ENCODE results near the gene SLC7A1. TPM values are rescaled to one million over a fixed set of nuclear protein-coding genes. Genes with fewer than 3 reads are reported as not detected.

The SLC7A1 gene
- total and polyA plus RNA-seq, 2 of the 4 experiments (the other 2 are of a cell fraction), result 9.7 to 22.3 TPM

GRCh38 chr13:29480893-29481525 is 114.5 kb downstream of the SLC7A1 start:
- no peak overlapping the region for H4K8ac ChIP-seq (ENCODE audit: low read depth in 2 of 2, low read length in 2 of 2)
- ATAC-seq (ENCODE audit: low read depth), result no peak
- H3K14ac ChIP-seq (replicated peaks; ENCODE audit: low read depth, low read length), result no peak overlapping the region
- 70% methylated on average over 2 of the region's 11 CpGs; no CpG with 5 or more reads in 1 of the 2 experiments for WGBS, 2 experiments (ENCODE audit: extremely low coverage in 2 of 2, insufficient read length in 1 of 2)
- no peak overlapping the region for H3K4me2 ChIP-seq (ENCODE audit: low read depth, low read length)
- no peak overlapping the region for H2AK5ac ChIP-seq (ENCODE audit: low read depth, low read length)
- in situ Hi-C loops (cut with MboI; ENCODE audit: low sequenced_read_pairs), result no loop called here
- H3K9me3 ChIP-seq (ENCODE audit: control insufficient read depth, insufficient read depth, low read length), result no peaks in the 10 kb centered on the region
- no peak overlapping the region for H3K4me3 ChIP-seq (ENCODE audit: insufficient read depth, low read depth, low read length)
- H3K4me1 ChIP-seq (ENCODE audit: control insufficient read depth, insufficient read depth, low read length), result no peaks in the 10 kb centered on the region
- H2BK5ac ChIP-seq (ENCODE audit: low read depth, low read length, poor library complexity, severe bottlenecking), result no peak overlapping the region
- H3K27ac ChIP-seq (ENCODE audit: insufficient read depth, low read length), result no peak overlapping the region
- no peak overlapping the region for H3K56ac ChIP-seq (ENCODE audit: extremely low read depth, insufficient read depth, low read length)
- H3K4ac ChIP-seq (ENCODE audit: low read depth, low read length), result no peak overlapping the region
- intact Hi-C loops (cut with micrococcal nuclease), result no loop called here
- H3K27me3 ChIP-seq (ENCODE audit: control insufficient read depth, insufficient read depth, low read length), result peaks cover 56% of the 10 kb centered on the region
- no peak overlapping the region for H2AFZ ChIP-seq (replicated peaks; ENCODE audit: low read length, poor library complexity)
- dilution Hi-C loops (cut with HindIII; ENCODE audit: low sequenced_read_pairs, unreplicated experiment), result no loop called here
- H3K18ac ChIP-seq (ENCODE audit: low read depth, low read length), result no peak overlapping the region
- H4K91ac ChIP-seq (ENCODE audit: insufficient read depth, low read depth, low read length), result no peak overlapping the region
- H4K20me1 ChIP-seq (ENCODE audit: insufficient read depth, low read length), result no peaks in the 10 kb centered on the region
- TF ChIP-seq POLR2A (IDR thresholded peaks at IDR 0.05; ENCODE audit: low read depth, low read length) (no peak), RFX5 (IDR thresholded peaks at IDR 0.05; ENCODE audit: low read depth, low read length) (no peak), BHLHE40 (IDR thresholded peaks at IDR 0.05; ENCODE audit: low read depth, low read length) (no peak), RAD21 (IDR thresholded peaks at IDR 0.05; ENCODE audit: low read length) (no peak), CTCF (conservative IDR thresholded peaks at IDR 0.05; ENCODE audit: low read depth, low read length) (no peak), CHD1 (IDR thresholded peaks at IDR 0.05; ENCODE audit: low read depth, low read length) (no peak), CEBPB (IDR thresholded peaks at IDR 0.05; ENCODE audit: low read depth, low read length) (no peak), MAFK (IDR thresholded peaks at IDR 0.05; ENCODE audit: low read depth, low read length) (no peak), MXI1 (IDR thresholded peaks at IDR 0.05; ENCODE audit: borderline replicate concordance, low read depth, low read length) (no peak), USF2 (IDR thresholded peaks at IDR 0.05; ENCODE audit: low read depth, low read length) (no peak), RCOR1 (IDR thresholded peaks at IDR 0.05; ENCODE audit: insufficient replicate concordance, low read length) (no peak), NFE2L2 (IDR thresholded peaks at IDR 0.05; ENCODE audit: low read depth, low read length) (no peak), FOS (IDR thresholded peaks at IDR 0.05; ENCODE audit: low read depth, low read length) (no peak), MAZ (IDR thresholded peaks at IDR 0.05; ENCODE audit: borderline replicate concordance, low read depth, low read length) (no peak), SMC3 (IDR thresholded peaks at IDR 0.05; ENCODE audit: low read depth, low read length) (no peak), ELK1 (IDR thresholded peaks at IDR 0.05; ENCODE audit: borderline replicate concordance, low read depth, low read length) (no peak)
- no peak overlapping the region for H4K5ac ChIP-seq (ENCODE audit: low read depth, low read length)
- CTCF ChIA-PET, result no interaction called here
- H2AK9ac ChIP-seq (replicated peaks; ENCODE audit: low read depth, low read length, poor library complexity), result peak overlapping the region; percentile 38
- no TSS peak for BruUV-seq (replicated peaks)
- H3K23ac ChIP-seq (ENCODE audit: low read depth, low read length), result no peak overlapping the region
- H2BK120ac ChIP-seq (ENCODE audit: low read depth, low read length), result no peak overlapping the region
- POLR2A ChIA-PET (ENCODE audit: unreplicated experiment), result no interaction called here
- H3K79me1 ChIP-seq (ENCODE audit: low read depth in 1 of 2, low read length in 2 of 2), result no peaks in the 10 kb centered on the region
- H3K9me1 ChIP-seq (ENCODE audit: insufficient read depth, low read length), result no peaks in the 10 kb centered on the region
- H2BK20ac ChIP-seq (ENCODE audit: low read depth, low read length), result no peak overlapping the region
- no peak overlapping the region for H3K9ac ChIP-seq (ENCODE audit: low read depth, low read length)
- DNase-seq, result no peak
- H3K36me3 ChIP-seq (ENCODE audit: control insufficient read depth, insufficient read depth, low read length), result no peaks in the 10 kb centered on the region
- no peak overlapping the region for H2BK15ac ChIP-seq (ENCODE audit: low read depth, low read length)
